Amniotic epithelial cell (primary cell): ENCODE measurements around the gene IGFL1.
"Not testable (repeated sequence)": the region's sequence is repeated elsewhere in the genome, so short reads cannot be mapped to it uniquely, and the experiment has no call there.

Experiments used
- DNase-seq: peaks from one replicate; pipeline ENCODE4 v3.0.0-alpha.2; 2010; ENCODE audit warnings: low read depth

The IGFL1 gene

DNA sequence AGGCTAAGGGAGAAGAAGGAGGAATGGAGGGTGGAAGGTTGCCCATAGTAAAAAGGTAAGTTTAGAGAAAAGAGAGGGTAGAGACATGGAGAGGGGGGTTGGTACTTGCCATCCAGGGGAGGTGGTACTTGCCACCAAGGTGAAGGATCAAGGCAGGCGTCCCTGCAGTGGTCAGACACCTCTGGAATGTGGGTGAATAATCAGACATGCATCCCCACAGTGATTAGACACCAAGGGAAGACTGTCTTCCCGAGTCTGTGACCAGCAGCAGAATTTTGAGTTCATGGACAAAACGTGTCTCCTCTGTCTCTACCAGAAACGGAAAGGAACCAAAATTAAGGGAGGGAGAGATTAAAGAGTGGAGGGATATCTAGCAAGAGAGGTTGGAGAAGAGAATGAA is 27.1 kb upstream of the IGFL1 start:
- DNase-seq, result no peak

DNA sequence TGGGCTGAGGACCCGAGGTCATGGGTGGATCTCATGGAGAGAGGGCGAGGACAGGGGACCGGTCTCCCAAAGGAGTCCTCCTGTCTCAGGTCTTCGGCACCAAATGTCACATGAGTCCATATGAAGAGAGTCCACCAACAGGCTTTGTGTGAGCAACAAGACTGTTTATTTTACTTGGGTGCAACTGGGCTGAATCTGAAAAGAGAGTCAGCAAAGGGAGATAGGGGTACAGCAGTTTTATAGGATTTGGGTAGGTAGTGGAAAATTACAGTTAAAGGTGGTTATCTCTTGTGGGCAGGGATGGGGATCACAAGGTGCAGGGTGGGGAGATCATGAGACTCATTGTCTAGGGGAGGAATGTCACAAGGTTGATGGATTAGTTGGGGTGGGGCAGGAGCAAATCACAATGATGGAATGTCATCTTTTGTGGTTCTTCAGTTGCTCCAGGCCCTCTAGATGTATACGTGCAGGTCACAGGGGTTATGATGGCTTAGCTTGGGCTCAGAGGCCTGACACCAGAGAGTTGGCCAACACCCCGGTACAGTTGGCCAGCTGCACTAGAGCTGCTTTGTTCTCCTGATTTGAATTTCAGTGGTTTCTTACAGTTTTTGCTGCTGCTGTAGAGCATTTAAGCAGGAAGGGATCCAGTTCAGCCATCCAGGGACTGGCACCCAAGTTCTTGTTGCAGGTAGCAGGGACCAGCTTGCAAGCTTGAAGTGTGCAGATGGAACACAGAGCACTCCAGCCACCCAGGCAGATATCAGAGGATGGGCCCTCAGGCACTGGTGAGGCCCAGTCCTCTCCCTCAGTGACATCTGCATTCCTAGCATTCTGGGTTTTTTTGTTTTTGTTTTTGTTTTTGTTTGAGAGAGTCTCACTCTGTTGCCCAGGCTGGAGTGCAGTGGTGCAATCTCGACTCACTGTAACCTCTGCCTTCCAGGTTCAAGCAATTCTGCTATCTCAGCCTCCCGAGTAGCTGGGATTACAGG is 26.4 kb upstream of the IGFL1 start:
- DNase-seq, result no peak

DNA sequence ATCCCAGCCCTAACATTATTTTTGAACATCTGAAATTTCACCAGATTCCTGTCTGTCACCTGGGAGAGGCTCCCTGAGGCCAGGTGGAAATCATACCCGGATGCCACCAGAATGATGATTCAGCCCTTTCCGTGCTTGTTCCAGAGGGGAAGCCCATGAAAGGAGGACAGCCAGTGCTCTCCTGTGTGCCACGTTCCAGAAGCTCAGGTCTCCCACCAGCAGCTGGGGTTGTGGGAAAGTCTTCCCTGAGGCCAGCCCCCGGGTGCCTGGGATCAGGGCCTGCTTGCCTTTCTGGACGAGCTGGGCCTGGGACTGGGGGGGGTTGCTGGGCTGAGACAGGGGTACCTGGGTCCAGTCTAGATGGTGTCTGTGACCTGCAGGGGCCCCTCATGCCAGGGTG is 25.5 kb upstream of the IGFL1 start:
- no peak for DNase-seq

DNA sequence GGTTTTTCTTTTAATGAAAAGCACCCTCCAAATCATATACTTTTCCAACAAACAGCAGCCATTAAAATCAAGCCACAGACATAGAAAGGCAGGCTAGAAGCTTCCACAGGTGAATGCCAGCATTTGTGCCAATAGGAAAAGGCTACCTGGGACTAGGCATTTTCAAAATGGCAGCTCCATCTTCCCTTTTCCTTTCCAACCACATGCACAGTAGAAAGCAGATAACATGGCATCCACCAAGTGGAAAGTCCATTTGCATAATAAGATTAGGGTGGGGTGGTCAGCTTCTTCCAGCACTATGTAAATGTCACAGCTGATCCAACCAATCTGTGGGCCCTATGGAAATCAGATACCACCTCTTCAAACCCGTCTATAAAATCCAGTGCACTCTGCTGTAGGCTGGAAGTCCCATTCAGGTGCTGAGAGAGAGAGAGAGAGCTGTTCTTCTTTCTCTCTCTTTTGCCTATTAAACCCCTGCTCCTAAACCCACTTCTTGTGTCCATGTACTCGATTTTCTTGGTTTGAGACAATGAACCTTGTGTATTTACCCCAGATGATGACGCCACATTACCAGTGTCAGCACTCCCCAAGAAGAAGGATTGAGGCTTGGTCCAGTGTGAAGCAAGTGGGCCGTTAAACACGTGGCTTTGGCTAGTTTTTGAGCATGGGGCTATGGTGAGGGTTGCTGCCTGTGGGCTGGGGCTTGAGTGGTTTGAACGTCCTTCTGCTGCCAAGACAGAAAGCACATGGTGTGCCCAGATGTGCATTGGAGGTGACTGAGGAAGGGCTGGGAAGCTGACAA is 24.2 kb upstream of the IGFL1 start:
- DNase-seq, result no peak

GRCh38 chr19:46206176-46206575 is 23.4 kb upstream of the IGFL1 start:
- DNase-seq, result no peak

GRCh38 chr19:46206682-46207081 is 22.9 kb upstream of the IGFL1 start:
- no peak for DNase-seq

- not testable (repeated sequence) for DNase-seq
Observed at GRCh38 chr19:46207858-46208257, 21.7 kb upstream of the IGFL1 start.

GRCh38 chr19:46209051-46209450 is 20.5 kb upstream of the IGFL1 start:
- DNase-seq, result no peak

DNA sequence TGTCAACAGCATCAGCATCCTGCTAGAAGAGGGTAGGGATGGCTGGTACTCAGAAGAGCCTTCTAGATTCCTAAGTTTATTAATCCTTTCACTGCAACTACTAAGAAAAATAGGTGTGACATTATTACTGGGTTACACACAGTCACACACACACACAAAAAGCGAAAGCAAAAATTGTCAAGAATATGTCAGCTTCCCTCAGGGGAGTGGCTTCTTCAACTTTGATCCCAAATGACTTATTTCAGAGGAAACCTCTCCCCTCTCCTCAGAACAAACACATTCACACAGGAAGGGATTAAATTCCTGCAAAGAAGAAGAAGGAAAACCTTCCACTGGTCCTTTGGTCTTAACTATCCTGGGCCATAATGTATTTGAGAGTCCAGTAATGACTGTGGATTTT is 20.1 kb upstream of the IGFL1 start:
- DNase-seq, result no peak

GRCh38 chr19:46210669-46211068 is 18.9 kb upstream of the IGFL1 start:
- no peak for DNase-seq

GRCh38 chr19:46211201-46211881 is 18.2 kb upstream of the IGFL1 start:
- peak; percentile 9 for DNase-seq

DNA sequence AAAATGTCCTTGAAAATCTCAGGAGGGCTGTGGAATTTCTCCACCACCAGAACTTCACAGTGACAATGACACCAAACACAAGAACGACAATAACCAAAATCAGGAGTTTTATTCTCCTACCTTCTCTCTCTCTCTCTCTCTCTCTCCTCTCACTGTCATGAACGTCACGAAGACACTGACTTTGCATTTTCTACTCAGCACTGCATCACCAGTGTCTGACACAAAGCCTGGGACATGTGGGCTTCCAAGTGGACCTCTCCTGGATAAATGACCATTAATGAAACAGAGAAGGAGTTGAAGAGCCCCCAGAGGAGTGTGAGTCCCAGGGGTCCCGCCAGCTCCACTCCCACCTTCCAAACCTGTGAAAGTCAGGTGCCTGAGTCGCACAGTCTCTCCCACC is 16.9 kb upstream of the IGFL1 start:
- not testable (repeated sequence) for DNase-seq

DNA sequence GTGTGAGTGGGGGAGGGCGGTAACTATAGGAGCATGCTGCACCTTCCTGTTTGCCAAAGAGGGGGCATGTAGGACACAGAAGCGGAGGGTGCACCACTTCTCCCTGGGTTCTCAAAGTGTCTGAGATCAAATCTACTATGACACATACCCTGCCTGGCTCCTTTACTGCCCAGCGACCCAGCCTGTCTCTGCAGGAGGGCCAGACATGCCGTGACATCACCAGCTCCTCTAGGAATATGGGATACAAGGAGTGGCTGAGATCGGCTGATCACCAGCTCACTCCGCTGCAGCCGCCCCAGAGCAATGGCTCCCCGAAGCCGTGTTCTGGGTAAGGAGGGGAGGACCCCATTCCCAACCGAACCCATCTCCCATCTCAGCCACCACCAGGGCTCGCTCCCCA is 16.4 kb upstream of the IGFL1 start:
- DNase-seq, result no peak

- DNase-seq, result no peak
Observed at GRCh38 chr19:46213806-46214205, 15.7 kb upstream of the IGFL1 start.

GRCh38 chr19:46216612-46217011 is 12.9 kb upstream of the IGFL1 start:
- no peak for DNase-seq

DNA sequence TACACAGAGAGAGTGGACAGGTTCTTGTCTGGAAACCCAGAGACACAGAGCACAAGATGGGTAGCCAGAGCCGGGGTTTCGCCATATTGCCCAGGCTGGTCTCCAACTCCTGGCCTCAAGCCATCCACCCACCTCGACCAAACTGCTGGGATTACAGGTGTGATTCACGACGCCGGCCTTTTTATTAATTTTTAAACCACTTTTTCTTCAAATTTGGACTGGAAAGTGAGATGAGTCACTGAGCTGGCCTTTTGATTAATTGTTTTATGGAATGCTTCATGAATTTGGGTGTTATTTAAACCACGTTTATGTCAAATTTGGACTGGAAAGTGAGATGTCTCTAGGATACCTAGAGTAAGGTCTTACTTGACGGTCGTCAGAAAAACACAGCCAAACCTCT is 12.1 kb upstream of the IGFL1 start:
- no peak for DNase-seq

GRCh38 chr19:46218160-46218559 is 11.4 kb upstream of the IGFL1 start:
- DNase-seq, result peak; percentile 41

DNA sequence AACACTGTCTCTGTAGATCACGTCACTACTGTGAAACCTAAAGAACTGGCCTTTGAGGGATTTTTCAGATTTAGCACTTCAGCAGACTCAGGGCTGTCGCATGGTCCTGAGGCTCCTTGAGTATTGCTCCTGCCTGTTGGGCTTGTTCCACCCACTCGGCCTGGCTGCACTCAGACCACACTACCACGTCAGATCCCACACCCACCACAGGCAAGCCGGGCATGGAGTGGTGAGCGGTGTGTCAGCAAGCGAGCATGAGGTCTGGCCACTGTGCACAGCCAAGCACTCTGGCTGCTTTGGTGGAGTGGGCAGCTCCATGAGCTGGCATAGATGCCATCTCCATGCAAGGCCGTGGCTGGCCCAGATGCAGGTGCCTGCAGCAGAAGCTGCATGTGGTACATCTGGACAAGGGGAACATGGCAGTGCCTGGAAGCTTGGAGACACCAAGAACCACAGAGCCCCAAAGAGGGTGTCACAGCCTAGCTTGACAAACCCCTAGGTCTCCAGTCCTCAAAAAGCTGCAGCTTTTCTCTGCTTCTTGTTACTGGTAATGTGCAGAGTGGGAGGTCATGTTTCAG is 9.4 kb upstream of the IGFL1 start:
- DNase-seq, result no peak

DNA sequence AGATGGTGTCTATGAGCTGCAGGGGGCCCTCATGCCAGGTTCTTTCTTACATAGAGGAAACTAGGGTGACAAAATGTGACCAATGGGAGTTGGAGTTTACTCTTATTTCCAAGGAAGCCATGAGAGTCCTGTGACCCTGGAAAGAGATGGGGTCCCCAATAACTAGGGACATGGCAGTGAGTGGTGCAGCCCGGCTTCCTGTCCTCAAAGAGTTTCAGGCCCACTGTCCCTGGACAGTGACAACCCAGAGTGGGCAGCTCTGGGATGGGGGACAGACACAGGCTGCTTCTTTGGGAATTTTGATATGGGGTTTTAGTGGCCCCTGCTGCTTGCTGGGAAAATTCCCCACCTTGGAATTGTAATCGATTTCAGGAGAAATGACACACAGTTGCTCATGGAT is 8.4 kb upstream of the IGFL1 start:
- no peak for DNase-seq

- peak; percentile 72 for DNase-seq
Observed at GRCh38 chr19:46221981-46222610, 7.4 kb upstream of the IGFL1 start.

DNA sequence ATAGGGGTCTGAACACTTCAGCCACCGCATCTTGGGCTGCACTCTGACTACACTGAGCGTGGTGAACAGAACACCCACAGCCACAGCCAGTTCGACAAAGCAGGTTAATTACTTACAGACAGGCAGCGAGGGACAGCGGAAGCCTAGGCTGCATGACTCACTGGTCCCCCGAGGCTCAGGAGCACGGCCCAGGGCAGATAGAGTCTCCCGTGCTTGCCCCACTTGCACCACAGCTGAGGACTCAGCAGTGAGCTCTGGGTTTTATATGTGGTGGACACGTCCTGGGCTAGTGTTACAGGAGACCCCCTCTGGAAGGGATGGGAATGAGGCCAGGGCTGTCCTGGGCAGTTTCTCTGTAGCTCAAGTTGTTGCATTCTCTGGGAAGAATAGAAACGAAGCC is 5.8 kb upstream of the IGFL1 start:
- DNase-seq, result not testable (repeated sequence)

GRCh38 chr19:46224773-46225172 is 4.8 kb upstream of the IGFL1 start:
- no peak for DNase-seq
